ENCODE results near the gene MIB2.
"Not testable (repeated sequence)": the region's sequence is repeated elsewhere in the genome, so short reads cannot be mapped to it uniquely, and the experiment has no call there.

MIB2 gene

GRCh38 chr1:1662830-1663560 lies 47.7 kb downstream of the MIB2 start:
- not testable (repeated sequence) for DNase-seq

GRCh38 chr1:1664318-1664717 lies 49.0 kb downstream of the MIB2 start:
- DNase-seq = not testable (repeated sequence)

- DNase-seq = no peak
Measured at GRCh38 chr1:1664941-1665814, 49.9 kb downstream of the MIB2 start.

GRCh38 chr1:1665815-1666251 lies 50.5 kb downstream of the MIB2 start:
- DNase-seq = no peak

GRCh38 chr1:1666526-1666925 lies 51.2 kb downstream of the MIB2 start:
- DNase-seq = no peak

- DNase-seq = no peak
Measured at GRCh38 chr1:1669468-1670440, 54.5 kb downstream of the MIB2 start.

- DNase-seq = no peak
Measured at GRCh38 chr1:1670866-1671265, 55.6 kb downstream of the MIB2 start.

- no peak for DNase-seq
Measured at GRCh38 chr1:1671365-1672119, 56.2 kb downstream of the MIB2 start.

GRCh38 chr1:1672181-1672965 lies 57.1 kb downstream of the MIB2 start:
- no peak for DNase-seq

- DNase-seq = not testable (repeated sequence)
Measured at GRCh38 chr1:1674806-1675205, 59.5 kb downstream of the MIB2 start.

GRCh38 chr1:1675218-1675617 lies 59.9 kb downstream of the MIB2 start:
- DNase-seq = not testable (repeated sequence)

- not testable (repeated sequence) for DNase-seq
Measured at GRCh38 chr1:1676087-1676486, 60.8 kb downstream of the MIB2 start.

- no peak for DNase-seq
Measured at GRCh38 chr1:1677718-1678580, 62.6 kb downstream of the MIB2 start.

- DNase-seq = no peak
Measured at GRCh38 chr1:1678581-1679380, 63.5 kb downstream of the MIB2 start.

Data from NCI-H524 treated with DMSO at 0.1 percent for 48 hours (cell line).